ENCODE results near the gene HSBP1L1.
A peak's percentile ranks its signal among the peaks of the same experiment; 100 is the strongest.
"Not testable (repeated sequence)": the region's sequence is repeated elsewhere in the genome, so short reads cannot be mapped to it uniquely, and the experiment has no call there.

The HSBP1L1 gene

GRCh38 chr18:79986726-79987125 lies 22.3 kb downstream of the HSBP1L1 start:
- DNase-seq (ENCODE audit: low read depth, low spot score), result no peak

- no peak for DNase-seq (ENCODE audit: low read depth, low spot score)
Measured at GRCh38 chr18:79987566-79987965, 23.1 kb downstream of the HSBP1L1 start.

GRCh38 chr18:79988071-79988450 lies 23.6 kb downstream of the HSBP1L1 start:
- peak; percentile 71 for DNase-seq (ENCODE audit: low read depth, low spot score)

GRCh38 chr18:79988451-79989194 lies 24.2 kb downstream of the HSBP1L1 start, which contains the start of gene TXNL4A:
Gene TXNL4A, minus strand, starts transcription at chr18:79988563. Its CDS starts 171 bp downstream, at chr18:79988392.
- peak; percentile 94 for DNase-seq (ENCODE audit: low read depth, low spot score)

GRCh38 chr18:79989195-79989497 lies 24.7 kb downstream of the HSBP1L1 start:
- DNase-seq (ENCODE audit: low read depth, low spot score), result no peak

- DNase-seq (ENCODE audit: low read depth, low spot score), result no peak
Measured at GRCh38 chr18:79991494-79991893, 27.1 kb downstream of the HSBP1L1 start.

GRCh38 chr18:79999701-80000100 lies 35.3 kb downstream of the HSBP1L1 start:
- DNase-seq (ENCODE audit: low read depth, low spot score), result not testable (repeated sequence)

- no peak for DNase-seq (ENCODE audit: low read depth, low spot score)
Measured at GRCh38 chr18:80000877-80001276, 36.4 kb downstream of the HSBP1L1 start.

- DNase-seq (ENCODE audit: low read depth, low spot score), result no peak
Measured at GRCh38 chr18:80002468-80002867, 38.0 kb downstream of the HSBP1L1 start.

- peak; percentile 15 for DNase-seq (ENCODE audit: low read depth, low spot score)
Measured at GRCh38 chr18:80004600-80005342, 40.3 kb downstream of the HSBP1L1 start.

GRCh38 chr18:80006724-80007123 lies 42.3 kb downstream of the HSBP1L1 start:
- DNase-seq (ENCODE audit: low read depth, low spot score), result no peak

- DNase-seq (ENCODE audit: low read depth, low spot score), result peak; percentile 97
Measured at GRCh38 chr18:80009661-80010550, 45.5 kb downstream of the HSBP1L1 start.

GRCh38 chr18:80010551-80010906 lies 46.1 kb downstream of the HSBP1L1 start:
- DNase-seq (ENCODE audit: low read depth, low spot score), result no peak

GRCh38 chr18:80011496-80012137 lies 47.2 kb downstream of the HSBP1L1 start:
- DNase-seq (ENCODE audit: low read depth, low spot score), result not testable (repeated sequence)

- DNase-seq (ENCODE audit: low read depth, low spot score), result no peak
Measured at GRCh38 chr18:80012714-80013113, 48.3 kb downstream of the HSBP1L1 start.

Data from astrocyte of the hippocampus (primary cell).